ENCODE data around the gene ZMYM5.
A peak's percentile ranks its signal among the peaks of the same experiment; 100 is the strongest.
"Not testable (repeated sequence)": the region's sequence is repeated elsewhere in the genome, so short reads cannot be mapped to it uniquely, and the experiment has no call there.

The ZMYM5 gene

GRCh38 chr13:19818223-19818842 lies 45.1 kb downstream of the ZMYM5 start:
- DNase-seq (ENCODE audit: low read depth in 2 of 2) = peak; percentile 8 to 31

- no peak for DNase-seq (ENCODE audit: low read depth in 2 of 2)
These were observed 45.8 kb downstream of the ZMYM5 start for GRCh38 chr13:19817510-19818158.

- no peak for DNase-seq (ENCODE audit: low read depth in 2 of 2)
These were observed 46.3 kb downstream of the ZMYM5 start for GRCh38 chr13:19817106-19817505.

- not testable (repeated sequence) for DNase-seq (ENCODE audit: low read depth in 2 of 2)
These were observed 47.6 kb downstream of the ZMYM5 start for GRCh38 chr13:19815842-19816241.

- no peak for DNase-seq (ENCODE audit: low read depth in 2 of 2)
These were observed 52.2 kb downstream of the ZMYM5 start for GRCh38 chr13:19810996-19811881.

GRCh38 chr13:19810151-19810550 lies 53.3 kb downstream of the ZMYM5 start:
- no peak for DNase-seq (ENCODE audit: low read depth in 2 of 2)

- no peak for DNase-seq (ENCODE audit: low read depth in 2 of 2)
These were observed 57.7 kb downstream of the ZMYM5 start for GRCh38 chr13:19805765-19806164.

- no peak for DNase-seq (ENCODE audit: low read depth in 2 of 2)
These were observed 67.5 kb downstream of the ZMYM5 start for GRCh38 chr13:19795956-19796355.

GRCh38 chr13:19794631-19795030 lies 68.8 kb downstream of the ZMYM5 start:
- no peak for DNase-seq (ENCODE audit: low read depth in 2 of 2)

GRCh38 chr13:19791953-19792537 lies 71.4 kb downstream of the ZMYM5 start:
- DNase-seq (ENCODE audit: low read depth in 2 of 2) = no peak

- DNase-seq (ENCODE audit: low read depth in 2 of 2) = peak; percentile 93 to 94
These were observed 80.4 kb downstream of the ZMYM5 start, which contains the start of gene PSPC1 for GRCh38 chr13:19782727-19783682. Gene PSPC1 (minus strand): TSS chr13:19782945. CDS start chr13:19782757, 188 bp downstream.

GRCh38 chr13:19782049-19782726 lies 81.3 kb downstream of the ZMYM5 start:
- DNase-seq (ENCODE audit: low read depth in 2 of 2) = peak; percentile 32 to 50

- no peak for DNase-seq (ENCODE audit: low read depth in 2 of 2)
These were observed 81.9 kb downstream of the ZMYM5 start for GRCh38 chr13:19781526-19781925.

- not testable (repeated sequence) for DNase-seq (ENCODE audit: low read depth in 2 of 2)
These were observed 82.6 kb downstream of the ZMYM5 start for GRCh38 chr13:19780753-19781418.
